ENCODE data around the gene TNFRSF17.
"Not testable (repeated sequence)": the region's sequence is repeated elsewhere in the genome, so short reads cannot be mapped to it uniquely, and the experiment has no call there.

TNFRSF17 gene

DNA sequence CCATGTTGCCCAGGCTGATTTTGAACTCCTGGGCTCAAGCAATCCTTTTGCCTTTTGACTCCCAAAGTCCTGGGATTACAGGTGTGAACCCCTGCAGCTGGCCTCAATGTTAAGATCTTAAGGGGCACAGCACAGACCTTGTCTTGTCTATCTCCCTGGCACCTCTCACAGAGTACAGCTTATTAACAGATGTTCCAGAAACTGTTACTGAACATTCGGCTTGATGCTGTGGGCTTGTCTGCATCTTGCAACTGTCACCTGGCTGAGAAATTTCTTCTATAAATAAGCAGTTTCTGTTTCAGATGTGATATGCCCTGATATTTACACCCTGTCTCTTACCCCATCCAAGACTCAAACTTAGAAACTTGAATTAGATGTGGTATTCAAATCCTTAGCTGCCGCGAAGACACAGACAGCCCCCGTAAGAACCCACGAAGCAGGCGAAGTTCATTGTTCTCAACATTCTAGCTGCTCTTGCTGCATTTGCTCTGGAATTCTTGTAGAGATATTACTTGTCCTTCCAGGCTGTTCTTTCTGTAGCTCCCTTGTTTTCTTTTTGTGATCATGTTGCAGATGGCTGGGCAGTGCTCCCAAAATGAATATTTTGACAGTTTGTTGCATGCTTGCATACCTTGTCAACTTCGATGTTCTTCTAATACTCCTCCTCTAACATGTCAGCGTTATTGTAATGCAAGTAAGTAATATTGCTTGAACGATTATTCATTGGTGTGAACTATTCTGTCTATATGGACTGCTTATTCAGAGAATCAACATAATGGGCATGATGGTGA, at the start of gene TNFRSF17:
TSS of gene TNFRSF17 (plus strand) at position 450 of the 791 bp plus-strand sequence. CDS start at position 565, 115 bp downstream.
- H3K27me3 ChIP-seq (ENCODE audit: control insufficient read depth in 2 of 2, insufficient read depth in 2 of 2, low read length in 2 of 2) = no peaks in the 10 kb centered on the region
- H3K27ac ChIP-seq (ENCODE audit: low read depth in 2 of 2, low read length in 2 of 2) = peak within 1 kb of the TSS in 1 of 2 donors; percentile 65
- H3K4me1 ChIP-seq (ENCODE audit: control insufficient read depth in 2 of 2, insufficient read depth in 2 of 2, low read length in 2 of 2) = no peaks in the 10 kb centered on the region
- H3K4me3 ChIP-seq (ENCODE audit: low read length in 2 of 2) = peak within 1 kb of the TSS; percentile 10 to 71
- H3K36me3 ChIP-seq (ENCODE audit: control insufficient read depth in 2 of 2, insufficient read depth in 2 of 2, low read length in 2 of 2) = no peaks in the 10 kb centered on the region
- peak within 1 kb of the TSS in 1 of 2 donors; percentile 52 for H3K9ac ChIP-seq (ENCODE audit: low read depth in 1 of 2, low read length in 2 of 2)
- no peaks in the 10 kb centered on the region for H3K9me3 ChIP-seq (ENCODE audit: control insufficient read depth in 2 of 2, low read length in 2 of 2)

DNA sequence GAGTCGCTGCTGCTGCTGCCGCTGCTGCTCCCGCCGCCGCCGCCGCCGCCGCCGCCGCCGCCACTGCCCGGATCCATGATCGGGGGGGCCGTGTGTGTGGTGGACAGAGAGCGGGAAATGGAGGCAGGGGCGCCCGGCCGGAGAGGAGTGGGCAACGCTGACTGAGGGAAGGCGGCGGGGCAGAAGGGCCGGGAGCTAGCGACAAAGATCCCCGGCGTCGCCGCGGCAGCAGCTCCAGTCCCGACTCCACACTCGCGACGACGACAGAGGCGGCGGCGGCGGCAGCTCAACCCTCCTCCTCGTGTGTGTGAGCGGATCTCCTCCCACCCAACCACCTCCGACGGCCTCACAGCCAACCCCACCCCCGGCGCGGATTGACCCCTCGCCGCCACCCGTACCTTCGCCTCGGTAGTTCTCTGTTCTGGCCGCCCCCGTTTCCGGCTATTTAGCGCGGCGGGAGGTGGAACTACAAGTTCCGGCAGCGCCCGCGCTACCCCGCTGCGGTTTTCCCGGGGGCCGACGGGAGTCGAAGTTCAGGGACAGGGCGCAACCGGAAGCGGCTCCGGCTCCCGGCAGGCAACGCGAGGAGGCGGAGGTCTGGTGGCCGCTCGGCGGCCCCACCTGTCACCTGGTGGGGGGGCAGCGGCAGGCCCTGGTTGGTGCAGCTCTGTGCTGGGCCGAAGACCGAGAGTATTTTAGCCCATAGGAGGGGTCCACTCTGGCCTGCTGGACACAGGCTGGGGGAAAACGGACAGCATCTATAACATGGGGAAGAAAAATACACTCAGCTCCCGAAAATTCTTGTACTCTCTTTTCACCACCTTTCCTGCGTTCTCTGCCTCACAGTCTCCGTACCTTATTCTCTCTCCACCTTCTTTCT, 49.1 kb upstream of the TNFRSF17 start, which contains the start of gene GSPT1:
TSS of gene GSPT1 (minus strand) at position 313 of the 880 bp plus-strand sequence. CDS start at position 77, 236 bp downstream.
- no peaks in the 10 kb centered on the region for H3K36me3 ChIP-seq (ENCODE audit: control insufficient read depth in 2 of 2, insufficient read depth in 2 of 2, low read length in 2 of 2)
- peak within 1 kb of the TSS; percentile 91 to 96 for H3K27ac ChIP-seq (ENCODE audit: low read depth in 2 of 2, low read length in 2 of 2)
- H3K4me1 ChIP-seq (ENCODE audit: control insufficient read depth in 2 of 2, insufficient read depth in 2 of 2, low read length in 2 of 2) = peaks cover 16 to 18% of the 10 kb centered on the region in 2 donors
- peak within 1 kb of the TSS; percentile 89 to 93 for H3K4me3 ChIP-seq (ENCODE audit: low read length in 2 of 2)
- H3K9me3 ChIP-seq (ENCODE audit: control insufficient read depth in 2 of 2, low read length in 2 of 2) = no peaks in the 10 kb centered on the region
- no peaks in the 10 kb centered on the region for H3K27me3 ChIP-seq (ENCODE audit: control insufficient read depth in 2 of 2, insufficient read depth in 2 of 2, low read length in 2 of 2)
- peak within 1 kb of the TSS; percentile 88 to 93 for H3K9ac ChIP-seq (ENCODE audit: low read depth in 1 of 2, low read length in 2 of 2)

DNA sequence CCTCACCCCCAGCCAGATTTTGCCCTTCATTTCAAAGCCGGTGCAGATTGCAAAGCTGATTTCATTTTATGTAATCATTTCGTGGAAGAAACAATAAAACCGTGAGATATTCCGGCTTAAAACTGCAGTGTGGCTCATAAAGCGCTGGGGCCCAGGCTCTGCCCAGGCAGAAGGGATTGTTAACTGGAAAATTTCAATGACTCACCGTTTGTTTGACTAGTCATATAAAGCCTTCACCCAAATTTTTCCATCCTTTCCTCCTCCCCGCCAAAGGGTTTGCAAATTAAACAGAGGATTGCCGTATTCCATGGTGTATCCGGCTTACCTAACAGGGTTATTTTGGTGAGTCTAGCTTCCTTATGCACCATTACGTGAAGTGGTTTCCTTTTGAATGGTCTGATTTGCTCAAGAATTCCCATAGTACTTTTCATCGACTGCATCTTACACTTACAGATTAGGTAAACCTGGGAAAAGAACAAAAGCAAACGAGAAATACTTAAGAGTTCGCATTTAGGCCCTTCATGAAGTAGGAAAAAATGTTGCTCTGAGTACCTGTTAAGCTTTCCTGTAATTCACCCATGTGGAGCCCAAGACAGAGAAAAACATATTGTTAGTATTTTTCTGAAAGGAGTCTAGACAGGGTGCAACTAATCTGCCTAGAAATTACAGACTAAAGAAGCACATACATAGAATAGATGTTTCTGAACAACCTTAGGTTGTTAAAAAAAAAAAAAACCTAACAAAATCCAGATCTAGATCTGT, 48.3 kb upstream of the TNFRSF17 start:
- H3K4me1 ChIP-seq (ENCODE audit: control insufficient read depth in 2 of 2, insufficient read depth in 2 of 2, low read length in 2 of 2) = peaks cover 16 to 18% of the 10 kb centered on the region in 2 donors
- H3K27ac ChIP-seq (ENCODE audit: low read depth in 2 of 2, low read length in 2 of 2) = peak overlapping the region; percentile 90 to 91
- peak overlapping the region; percentile 71 to 87 for H3K9ac ChIP-seq (ENCODE audit: low read depth in 1 of 2, low read length in 2 of 2)
- H3K4me3 ChIP-seq (ENCODE audit: low read length in 2 of 2) = peak overlapping the region; percentile 85 to 91
- no peaks in the 10 kb centered on the region for H3K36me3 ChIP-seq (ENCODE audit: control insufficient read depth in 2 of 2, insufficient read depth in 2 of 2, low read length in 2 of 2)
- H3K27me3 ChIP-seq (ENCODE audit: control insufficient read depth in 2 of 2, insufficient read depth in 2 of 2, low read length in 2 of 2) = no peaks in the 10 kb centered on the region
- no peaks in the 10 kb centered on the region for H3K9me3 ChIP-seq (ENCODE audit: control insufficient read depth in 2 of 2, low read length in 2 of 2)

DNA sequence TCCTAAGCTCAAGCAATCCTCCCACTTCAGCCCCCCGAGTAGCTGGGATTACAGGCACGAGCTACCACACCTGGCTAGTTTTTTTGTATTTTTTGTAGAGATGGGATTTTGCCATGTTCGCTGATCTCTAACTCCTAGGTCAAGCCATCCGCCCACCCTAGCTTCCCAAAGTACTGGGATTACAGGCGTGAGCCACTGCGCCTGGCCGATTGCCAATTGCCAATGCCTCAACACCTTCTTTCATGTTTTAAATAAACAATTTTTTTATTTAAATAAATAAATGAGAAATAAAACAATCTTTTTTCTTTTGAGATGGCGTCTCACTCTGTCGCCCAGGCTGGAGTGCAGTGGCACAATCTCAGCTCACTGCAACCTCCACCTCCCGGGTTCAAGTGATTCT, 41.0 kb upstream of the TNFRSF17 start:
- not testable (repeated sequence) for H3K9me3 ChIP-seq (ENCODE audit: control insufficient read depth in 2 of 2, low read length in 2 of 2); H3K4me3 ChIP-seq (ENCODE audit: low read length in 2 of 2); H3K9ac ChIP-seq (ENCODE audit: low read depth in 1 of 2, low read length in 2 of 2)

DNA sequence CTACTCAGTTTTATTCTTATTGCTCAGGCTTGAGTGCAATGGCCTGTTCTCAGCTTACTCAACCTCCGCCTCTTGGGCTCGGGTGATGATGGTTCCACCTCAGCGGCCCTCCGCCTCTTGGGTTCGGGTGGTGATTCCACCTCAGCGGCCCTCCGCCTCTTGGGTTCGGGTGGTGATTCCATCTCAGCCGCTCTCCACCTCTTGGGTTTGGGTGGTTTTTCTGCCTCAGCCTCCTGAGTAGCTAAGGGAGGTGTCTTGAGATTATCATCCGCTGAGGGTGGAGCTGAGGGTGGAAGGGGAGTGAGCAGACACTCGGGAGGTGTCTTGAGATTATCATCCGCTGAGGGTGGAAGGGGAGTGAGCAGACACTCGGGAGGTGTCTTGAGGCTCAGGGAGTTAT, 37.7 kb upstream of the TNFRSF17 start:
- not testable (repeated sequence) for H3K9me3 ChIP-seq (ENCODE audit: control insufficient read depth in 2 of 2, low read length in 2 of 2); H3K36me3 ChIP-seq (ENCODE audit: control insufficient read depth in 2 of 2, insufficient read depth in 2 of 2, low read length in 2 of 2); H3K9ac ChIP-seq (ENCODE audit: low read depth in 1 of 2, low read length in 2 of 2); H3K27ac ChIP-seq (ENCODE audit: low read depth in 2 of 2, low read length in 2 of 2); H3K4me3 ChIP-seq (ENCODE audit: low read length in 2 of 2); H3K27me3 ChIP-seq (ENCODE audit: control insufficient read depth in 2 of 2, insufficient read depth in 2 of 2, low read length in 2 of 2); H3K4me1 ChIP-seq (ENCODE audit: control insufficient read depth in 2 of 2, insufficient read depth in 2 of 2, low read length in 2 of 2)

More for the DNA sequence above, 41.0 kb upstream of the TNFRSF17 start:
- H3K27me3 ChIP-seq (ENCODE audit: control insufficient read depth in 2 of 2, insufficient read depth in 2 of 2, low read length in 2 of 2); H3K27ac ChIP-seq (ENCODE audit: low read depth in 2 of 2, low read length in 2 of 2); H3K4me1 ChIP-seq (ENCODE audit: control insufficient read depth in 2 of 2, insufficient read depth in 2 of 2, low read length in 2 of 2); H3K36me3 ChIP-seq (ENCODE audit: control insufficient read depth in 2 of 2, insufficient read depth in 2 of 2, low read length in 2 of 2): not testable (repeated sequence)

DNA sequence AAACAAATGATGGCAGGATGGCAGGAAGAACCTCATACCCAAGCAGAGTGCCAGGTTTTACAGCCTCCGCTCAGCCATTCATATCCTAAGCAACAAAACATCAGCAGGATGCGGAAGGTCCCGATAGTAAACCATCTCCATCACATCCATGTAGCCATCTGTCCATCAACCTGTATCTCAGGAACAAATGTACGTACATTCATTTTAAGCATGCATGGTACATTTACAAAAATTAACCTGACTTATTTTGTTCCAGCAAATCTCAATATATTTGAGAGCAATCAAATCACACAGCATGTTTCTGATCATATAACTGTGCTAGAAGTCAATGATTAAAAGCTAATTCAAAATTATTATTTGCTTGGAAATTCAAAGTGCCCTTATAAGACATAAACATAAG, 23.1 kb upstream of the TNFRSF17 start, which contains the start of gene NPIPB2:
TSS of gene NPIPB2 (minus strand) at position 101 of the 400 bp plus-strand sequence. CDS start at position 101, 0 bp downstream.
- not testable (repeated sequence) for H3K27me3 ChIP-seq (ENCODE audit: control insufficient read depth in 2 of 2, insufficient read depth in 2 of 2, low read length in 2 of 2); H3K27ac ChIP-seq (ENCODE audit: low read depth in 2 of 2, low read length in 2 of 2); H3K4me1 ChIP-seq (ENCODE audit: control insufficient read depth in 2 of 2, insufficient read depth in 2 of 2, low read length in 2 of 2); H3K9ac ChIP-seq (ENCODE audit: low read depth in 1 of 2, low read length in 2 of 2); H3K9me3 ChIP-seq (ENCODE audit: control insufficient read depth in 2 of 2, low read length in 2 of 2); H3K36me3 ChIP-seq (ENCODE audit: control insufficient read depth in 2 of 2, insufficient read depth in 2 of 2, low read length in 2 of 2); H3K4me3 ChIP-seq (ENCODE audit: low read length in 2 of 2)

DNA sequence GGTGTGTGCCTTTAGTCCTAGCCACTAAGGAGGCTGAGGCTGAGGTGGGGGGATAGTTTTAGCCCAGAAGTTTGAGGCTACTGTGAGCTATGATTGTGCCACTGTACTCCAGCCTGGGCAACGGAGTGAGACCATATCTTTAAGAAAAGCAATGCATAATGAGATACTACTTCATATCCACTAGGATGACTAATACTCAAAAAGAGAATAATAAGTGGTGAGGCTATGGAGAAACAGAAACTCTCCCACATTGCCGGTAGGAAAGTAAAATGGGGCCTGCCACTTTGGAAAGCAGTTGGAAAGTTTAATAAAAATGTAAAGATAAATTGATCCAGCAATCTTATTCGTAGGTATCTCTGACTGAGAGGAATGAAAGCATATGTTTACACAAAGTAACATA, 18.6 kb upstream of the TNFRSF17 start:
- no peak overlapping the region for H3K9ac ChIP-seq (ENCODE audit: low read depth in 1 of 2, low read length in 2 of 2)
- H3K4me1 ChIP-seq (ENCODE audit: control insufficient read depth in 2 of 2, insufficient read depth in 2 of 2, low read length in 2 of 2) = no peaks in the 10 kb centered on the region
- no peaks in the 10 kb centered on the region for H3K36me3 ChIP-seq (ENCODE audit: control insufficient read depth in 2 of 2, insufficient read depth in 2 of 2, low read length in 2 of 2)
- H3K27ac ChIP-seq (ENCODE audit: low read depth in 2 of 2, low read length in 2 of 2) = no peak overlapping the region
- no peaks in the 10 kb centered on the region for H3K9me3 ChIP-seq (ENCODE audit: control insufficient read depth in 2 of 2, low read length in 2 of 2)
- H3K4me3 ChIP-seq (ENCODE audit: low read length in 2 of 2) = no peak overlapping the region
- no peaks in the 10 kb centered on the region for H3K27me3 ChIP-seq (ENCODE audit: control insufficient read depth in 2 of 2, insufficient read depth in 2 of 2, low read length in 2 of 2)

DNA sequence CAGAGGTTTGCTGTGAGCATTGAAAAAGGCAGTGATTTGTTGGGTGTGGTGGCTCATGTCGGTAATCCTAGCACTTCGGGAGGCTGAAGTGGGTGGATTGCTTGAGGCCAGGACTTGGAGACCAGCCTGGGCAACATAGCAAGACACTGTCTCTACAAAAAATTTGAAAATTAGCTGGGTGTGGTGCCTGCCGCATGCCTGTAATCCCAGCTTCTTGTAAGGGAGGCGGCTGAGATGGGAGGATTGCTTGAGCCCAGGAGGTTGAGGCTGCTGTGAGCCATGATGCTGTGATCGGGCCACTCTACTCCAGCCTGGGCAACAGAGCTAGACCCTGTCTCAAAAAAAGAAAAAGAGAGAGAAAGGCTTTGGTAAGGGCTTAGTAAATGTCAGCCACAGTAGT, 16.2 kb upstream of the TNFRSF17 start:
- H3K27me3 ChIP-seq (ENCODE audit: control insufficient read depth in 2 of 2, insufficient read depth in 2 of 2, low read length in 2 of 2) = no peaks in the 10 kb centered on the region
- no peaks in the 10 kb centered on the region for H3K4me1 ChIP-seq (ENCODE audit: control insufficient read depth in 2 of 2, insufficient read depth in 2 of 2, low read length in 2 of 2)
- no peak overlapping the region for H3K27ac ChIP-seq (ENCODE audit: low read depth in 2 of 2, low read length in 2 of 2)
- H3K9ac ChIP-seq (ENCODE audit: low read depth in 1 of 2, low read length in 2 of 2) = no peak overlapping the region
- H3K9me3 ChIP-seq (ENCODE audit: control insufficient read depth in 2 of 2, low read length in 2 of 2) = no peaks in the 10 kb centered on the region
- H3K36me3 ChIP-seq (ENCODE audit: control insufficient read depth in 2 of 2, insufficient read depth in 2 of 2, low read length in 2 of 2) = no peaks in the 10 kb centered on the region
- no peak overlapping the region for H3K4me3 ChIP-seq (ENCODE audit: low read length in 2 of 2)

DNA sequence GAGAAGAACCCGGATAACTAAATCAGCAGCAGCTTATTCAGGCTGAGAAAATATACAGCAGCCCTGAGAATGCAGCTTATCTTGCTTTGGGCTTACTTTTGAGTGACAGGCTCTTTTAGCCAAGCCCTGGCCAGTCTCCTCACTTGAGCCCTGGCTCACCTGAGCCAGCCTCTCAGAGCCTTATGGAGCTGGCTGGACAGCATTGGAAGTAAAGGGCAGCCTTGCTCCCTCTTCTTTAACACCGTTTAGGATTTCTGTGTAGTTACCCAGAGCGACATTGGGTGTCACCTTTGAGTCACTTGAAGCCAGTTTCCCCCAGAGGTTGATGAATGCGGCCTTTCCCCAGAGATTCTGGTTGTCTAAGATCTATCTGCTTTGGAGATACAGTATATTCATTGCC, 15.5 kb upstream of the TNFRSF17 start:
- no peaks in the 10 kb centered on the region for H3K36me3 ChIP-seq (ENCODE audit: control insufficient read depth in 2 of 2, insufficient read depth in 2 of 2, low read length in 2 of 2)
- H3K27me3 ChIP-seq (ENCODE audit: control insufficient read depth in 2 of 2, insufficient read depth in 2 of 2, low read length in 2 of 2) = no peaks in the 10 kb centered on the region
- no peak overlapping the region for H3K4me3 ChIP-seq (ENCODE audit: low read length in 2 of 2)
- no peak overlapping the region for H3K27ac ChIP-seq (ENCODE audit: low read depth in 2 of 2, low read length in 2 of 2)
- H3K9ac ChIP-seq (ENCODE audit: low read depth in 1 of 2, low read length in 2 of 2) = no peak overlapping the region
- no peaks in the 10 kb centered on the region for H3K4me1 ChIP-seq (ENCODE audit: control insufficient read depth in 2 of 2, insufficient read depth in 2 of 2, low read length in 2 of 2)
- no peaks in the 10 kb centered on the region for H3K9me3 ChIP-seq (ENCODE audit: control insufficient read depth in 2 of 2, low read length in 2 of 2)

All from mucosa of rectum (tissue), 2 donors.